H1 (cell line): ENCODE results near the gene FGF14. TPM values are rescaled to one million over a fixed set of nuclear protein-coding genes. Genes with fewer than 3 reads are reported as not detected.

ENCODE experiments used
- CTCF ChIA-PET: fragments of 300-600 bp; sonication (Branson Sonifier 250); formaldehyde crosslinking; loops from one replicate; lab custom pipeline; 2021; ENCODE audit not compliant: partially characterized antibody; lab: Charles Lee
- POLR2A ChIA-PET: fragments of 300-600 bp; sonication (Branson Sonifier 250); formaldehyde crosslinking; loops from one replicate; lab custom pipeline; 2021; ENCODE audit warnings: inconsistent platforms; ENCODE audit not compliant: partially characterized antibody; lab: Charles Lee
- DNase-seq, 2 experiments: peaks; one replicate each; pipeline versions ENCODE4 v3.0.0 to v3.0.0-alpha.2; 2010 to 2022; ENCODE audit warnings: low spot score in 2 of 2, low read depth in 1 of 2, mixed read lengths in 1 of 2
- FAIRE-seq: peaks from 2 replicates; lab custom pipeline; 2011; peaks lifted over from hg19 to GRCh38; lab: Jason Lieb, UNC
- H2AFZ ChIP-seq: 2 replicates; pipeline ENCODE4 v1.8.1; 2012; ENCODE audit warnings: low read length, inconsistent platforms
- H2AK5ac ChIP-seq: 2 replicates; pipeline ENCODE4 v1.6.1; 2013; ENCODE audit warnings: low read depth, low read length
- H2BK120ac ChIP-seq: replicated peaks from 2 replicates; pipeline ENCODE3; 2013; ENCODE audit warnings: low read depth, low read length, inconsistent platforms
- H2BK12ac ChIP-seq: 2 replicates; pipeline ENCODE4 v1.6.1; 2013; ENCODE audit warnings: low read depth, low read length
- H2BK15ac ChIP-seq: 2 replicates; pipeline ENCODE4 v1.6.1; 2013; ENCODE audit warnings: low read length
- H2BK20ac ChIP-seq: 2 replicates; pipeline ENCODE4 v1.6.1; 2013; ENCODE audit warnings: low read length
- H2BK5ac ChIP-seq: 2 replicates; pipeline ENCODE4 v1.6.1; 2013; ENCODE audit warnings: low read depth, low read length
- H3K14ac ChIP-seq: 2 replicates; pipeline ENCODE4 v1.6.1; 2013; ENCODE audit warnings: inconsistent platforms; ENCODE audit not compliant: insufficient read length
- H3K18ac ChIP-seq: 2 replicates; pipeline ENCODE4 v1.6.1; 2013; ENCODE audit warnings: low read length; ENCODE audit errors: extremely low read depth
- H3K23ac ChIP-seq: 2 replicates; pipeline ENCODE4 v1.6.1; 2013; ENCODE audit warnings: inconsistent platforms; ENCODE audit not compliant: insufficient read length
- H3K23me2 ChIP-seq: 2 replicates; pipeline ENCODE4 v1.6.1; 2013; ENCODE audit warnings: low read depth, low read length
- H3K27ac ChIP-seq: 2 replicates; pipeline ENCODE4 v1.6.1; 2011; ENCODE audit warnings: low read depth, low read length, inconsistent platforms
- H3K27me3 ChIP-seq, 4 experiments: replicated peaks in 1 of 4; 1 replicate in 1 of 4; 2 replicates in 3 of 4; pipeline versions ENCODE4 v1.6.1 to v1.8.1; 2011 to 2013; ENCODE audit warnings: low read length in 3 of 4, mild to moderate bottlenecking in 3 of 4, inconsistent platforms in 2 of 4, mixed read lengths in 2 of 4, moderate library complexity in 1 of 4; ENCODE audit not compliant: control insufficient read depth in 3 of 4, insufficient read depth in 3 of 4; ENCODE audit errors: extremely low read depth in 1 of 4
- H3K36me3 ChIP-seq, 4 experiments: 2 replicates each; pipeline versions ENCODE4 v1.6.1 to v1.8.1; 2011 to 2013; ENCODE audit warnings: mild to moderate bottlenecking in 4 of 4, low read length in 3 of 4, moderate library complexity in 2 of 4, control low read depth in 1 of 4, inconsistent platforms in 1 of 4; ENCODE audit not compliant: insufficient read depth in 4 of 4, control insufficient read depth in 2 of 4
- H3K4ac ChIP-seq: replicated peaks from 2 replicates; pipeline ENCODE3; 2013; ENCODE audit warnings: low read length, low read depth, mixed read lengths, inconsistent platforms; ENCODE audit not compliant: insufficient read length
- H3K4me1 ChIP-seq, 4 experiments: replicated peaks in 1 of 4; 1 replicate in 1 of 4; 2 replicates in 3 of 4; pipeline versions ENCODE4 v1.6.1 to v1.8.1; 2011 to 2013; ENCODE audit warnings: low read length in 3 of 4, inconsistent platforms in 2 of 4, mixed read lengths in 1 of 4; ENCODE audit not compliant: insufficient read depth in 4 of 4, control insufficient read depth in 3 of 4
- H3K4me2 ChIP-seq, 2 experiments: 2 replicates each; pipeline versions ENCODE4 v1.6.1 to v1.8.1; 2011 to 2013; ENCODE audit warnings: low read depth in 2 of 2, low read length in 2 of 2, control low read depth in 1 of 2, inconsistent platforms in 1 of 2, mild to moderate bottlenecking in 1 of 2; ENCODE audit not compliant: insufficient read depth in 1 of 2
- H3K4me3 ChIP-seq, 4 experiments: fragments of 200-600, 300-600 bp in 1 of 4; sonication (generic), shearing (Covaris generic), sonication (Bioruptor Twin) in 1 of 4; 2 replicates each; pipeline versions ENCODE4 v1.5.1 to v1.8.1; 2011 to 2016; ENCODE audit warnings: low read length in 4 of 4, low read depth in 3 of 4, control low read depth in 2 of 4, inconsistent platforms in 2 of 4, mild to moderate bottlenecking in 2 of 4, mixed read lengths in 1 of 4, moderate library complexity in 1 of 4; ENCODE audit not compliant: insufficient read depth in 2 of 4; ENCODE audit errors: extremely low read depth in 1 of 4
- H3K56ac ChIP-seq: replicated peaks from 2 replicates; pipeline ENCODE3; 2013; ENCODE audit warnings: low read depth, mild to moderate bottlenecking, mixed read lengths, low read length, inconsistent platforms; ENCODE audit not compliant: insufficient read length
- H3K79me1 ChIP-seq: 2 replicates; pipeline ENCODE4 v1.6.1; 2013; ENCODE audit warnings: low read depth, low read length, control low read depth
- H3K79me2 ChIP-seq, 2 experiments: 2 replicates each; pipeline versions ENCODE4 v1.6.1 to v1.8.1; 2012 to 2013; ENCODE audit warnings: low read length in 2 of 2, mild to moderate bottlenecking in 2 of 2, inconsistent platforms in 1 of 2; ENCODE audit not compliant: insufficient read depth in 2 of 2, control insufficient read depth in 1 of 2
- H3K9ac ChIP-seq, 4 experiments: replicated peaks in 1 of 4; 1 replicate in 1 of 4; 2 replicates in 3 of 4; pipeline versions ENCODE4 v1.6.1 to v1.8.1; 2011 to 2013; ENCODE audit warnings: low read depth in 3 of 4, low read length in 3 of 4, control low read depth in 2 of 4, mild to moderate bottlenecking in 2 of 4, moderate library complexity in 2 of 4, inconsistent platforms in 1 of 4; ENCODE audit errors: extremely low read depth in 1 of 4
- H3K9me3 ChIP-seq, 2 experiments: 2 replicates each; pipeline versions ENCODE4 v1.6.1 to v1.8.1; 2012 to 2013; ENCODE audit warnings: mild to moderate bottlenecking in 2 of 2, moderate library complexity in 2 of 2, control low read depth in 1 of 2, inconsistent platforms in 1 of 2, low read depth in 1 of 2, low read length in 1 of 2, mixed read lengths in 1 of 2; ENCODE audit not compliant: insufficient read depth in 2 of 2
- H4K20me1 ChIP-seq, 2 experiments: replicated peaks in 1 of 2; 2 replicates each; pipeline versions ENCODE3 to v1.8.1; 2011 to 2013; ENCODE audit warnings: inconsistent platforms in 2 of 2, low read length in 2 of 2, mild to moderate bottlenecking in 1 of 2; ENCODE audit not compliant: insufficient read depth in 2 of 2, control insufficient read depth in 1 of 2
- H4K5ac ChIP-seq: 2 replicates; pipeline ENCODE4 v1.6.1; 2013; ENCODE audit warnings: low read length, low read depth, mixed read lengths, inconsistent platforms; ENCODE audit not compliant: insufficient read length
- H4K8ac ChIP-seq: 2 replicates; pipeline ENCODE4 v1.8.0; 2013; ENCODE audit warnings: mild to moderate bottlenecking, moderate library complexity, low read length, inconsistent platforms; ENCODE audit not compliant: insufficient read depth; ENCODE audit errors: extremely low read depth
- H4K91ac ChIP-seq: replicated peaks from 2 replicates; pipeline ENCODE3; 2013; ENCODE audit warnings: low read length, mixed read lengths, inconsistent platforms; ENCODE audit not compliant: insufficient read length
- ATF2 ChIP-seq: IDR thresholded peaks from 2 replicates; pipeline ENCODE4 v1.6.1; 2012; ENCODE audit warnings: low read length, inconsistent platforms
- BCL11A ChIP-seq, 2 experiments: IDR thresholded peaks; one replicate each; pipeline ENCODE4 v1.6.1; 2011; ENCODE audit warnings: low read depth in 2 of 2, low read length in 2 of 2, mild to moderate bottlenecking in 2 of 2
- CBX5 ChIP-seq: fragments of 300-800, 300-1000 bp; sonication (generic); IDR thresholded peaks from 2 replicates; pipeline ENCODE4 v1.7.1; 2016; ENCODE audit warnings: antibody characterized with exemption, low read length, low read depth
- EZH2 ChIP-seq: fragments of 200-600 bp; sonication (generic); IDR thresholded peaks from 2 replicates; pipeline ENCODE4 v1.7.1; 2012; ENCODE audit warnings: low read depth, mild to moderate bottlenecking, moderate library complexity, low read length, inconsistent platforms; ENCODE audit not compliant: severe bottlenecking
- GABPA ChIP-seq: IDR thresholded peaks from 2 replicates; pipeline ENCODE4 v1.6.1; 2011; ENCODE audit warnings: mild to moderate bottlenecking, low read length, moderate library complexity, borderline replicate concordance; ENCODE audit not compliant: insufficient read depth
- JUN ChIP-seq: IDR thresholded peaks from 2 replicates; pipeline ENCODE4 v1.6.1; 2011; ENCODE audit warnings: low read depth, mild to moderate bottlenecking, improper control_type of control experiment, low read length
- KDM5A ChIP-seq: fragments of 200-600 bp; IDR thresholded peaks from 2 replicates; pipeline ENCODE4 v1.7.1; 2012; ENCODE audit warnings: mild to moderate bottlenecking, low read length, inconsistent platforms, mixed read lengths
- NANOG ChIP-seq: IDR thresholded peaks from 2 replicates; pipeline ENCODE4 v1.6.1; 2011; ENCODE audit warnings: low read length, low read depth, mild to moderate bottlenecking, inconsistent platforms; ENCODE audit not compliant: insufficient read depth, poor library complexity, severe bottlenecking
- PHF8 ChIP-seq: fragments of 200-600 bp; sonication (generic); conservative IDR thresholded peaks from 2 replicates; pipeline ENCODE4 v1.7.1; 2012; ENCODE audit warnings: low read depth, mild to moderate bottlenecking, inconsistent platforms, low read length, moderate library complexity
- RBBP5 ChIP-seq: IDR thresholded peaks from 2 replicates; pipeline ENCODE4 v1.7.1; 2012; ENCODE audit warnings: low read depth, mild to moderate bottlenecking, inconsistent platforms, low read length, moderate library complexity, borderline replicate concordance
- SIX5 ChIP-seq: IDR thresholded peaks from 2 replicates; pipeline ENCODE4 v1.6.1; 2011; ENCODE audit warnings: mild to moderate bottlenecking, low read depth, low read length
- SP4 ChIP-seq: IDR thresholded peaks from 2 replicates; pipeline ENCODE4 v1.6.1; 2012; ENCODE audit warnings: low read length, inconsistent platforms
- TBP ChIP-seq: IDR thresholded peaks from 2 replicates; pipeline ENCODE4 v1.6.1; 2011; ENCODE audit warnings: low read depth, low read length, improper control_type of control experiment
- WGBS, 2 experiments: shearing (Covaris generic) in 1 of 2; methylation state at CpG; one replicate each; pipeline versions ENCODE4 v1.1.6 to v1.1.7; 2013 to 2015; ENCODE audit warnings: low lambda C conversion rate in 2 of 2, mixed read lengths in 2 of 2, inconsistent platforms in 1 of 2, low coverage in 1 of 2, missing lambda C conversion rate in 1 of 2; ENCODE audit not compliant: insufficient replicate concordance in 2 of 2, insufficient coverage in 1 of 2, insufficient read length in 1 of 2; ENCODE audit errors: extremely low coverage in 1 of 2, missing lambda C conversion rate in 1 of 2; 5-methylcytosine and 5-hydroxymethylcytosine counted together
- polyA plus RNA-seq, 7 experiments: library from polyadenylated mRNA; depleted of rRNA in 3 of 7; stranded (reverse) in 5 of 7; unstranded in 2 of 7; fragments of >200 nt in 5 of 7; fragments of 200-250 nt in 2 of 7; gene quantifications; 1 replicate in 5 of 7; 2 replicates in 1 of 7; 4 replicates in 1 of 7; pipeline versions ENCODE4 v1.2.1 to v1.2.3, GENCODE V29; 2011 to 2013; ENCODE audit warnings: missing spikeins in 2 of 7, mixed read lengths in 2 of 7
- total RNA-seq: library from RNA; stranded (reverse); fragmentation: NEBNext Ultra II Directional; extraction: Animal tissue kit (Norgen Biotek cat#: 25700); gene quantifications from 2 replicates; pipeline ENCODE4 v1.2.1, GENCODE V29; 2021

The FGF14 gene
- total and polyA plus RNA-seq, 2 of the 8 experiments (the other 6 are each of a cell fraction or from before 2014, with no cell fraction given), result 0.05 to 0.58 TPM

- no peak for FAIRE-seq
- CTCF ChIA-PET, result interaction anchor here (0.6 to 1.7 kb wide), 4 partner anchors 13 to 380 kb away, joined by 3 to 4 read pairs (median 3); no protein-coding TSS in a partner anchor
- no peak overlapping the region for H3K27ac ChIP-seq
- TF ChIP-seq NANOG (no peak), KDM5A (no peak), EZH2 (no peak), TBP (no peak), RBBP5 (no peak), PHF8 (no peak), SIX5 (no peak), GABPA (no peak), ATF2 (no peak), CBX5 (no peak), JUN (no peak), BCL11A (IDR thresholded peaks at IDR 0.05; ENCODE audit: low read depth in 2 of 2, low read length in 2 of 2) (no peak), SP4 (no peak)
Observed at GRCh38 chr13:102311419-102311796, 90.4 kb downstream of the FGF14 start.

More at GRCh38 chr13:102311419-102311796, 90.4 kb downstream of the FGF14 start:
- Histone ChIP-seq H3K79me1 (no peaks in the 10 kb centered on the region), H3K56ac (no peak overlapping the region), H3K23me2 (no peaks in the 10 kb centered on the region), H4K8ac (no peak overlapping the region), H3K23ac (no peak overlapping the region), H2BK20ac (no peak overlapping the region), H4K20me1 (no peaks in the 10 kb centered on the region), H3K9me3 (no peaks in the 10 kb centered on the region), H3K4me1 (no peaks in the 10 kb centered on the region), H2AK5ac (no peak overlapping the region), H3K79me2 (no peaks in the 10 kb centered on the region), H4K5ac (no peak overlapping the region), H2BK5ac (no peak overlapping the region), H2BK12ac (no peak overlapping the region), H2BK15ac (no peak overlapping the region), H4K91ac (no peak overlapping the region), H2AFZ (no peak overlapping the region), H3K4me2 (no peak overlapping the region), H3K4ac (no peak overlapping the region), H3K18ac (no peak overlapping the region), H3K36me3 (no peaks in the 10 kb centered on the region), H2BK120ac (no peak overlapping the region), H3K14ac (no peak overlapping the region), H3K27me3 (no peaks in the 10 kb centered on the region), H3K4me3 (no peak overlapping the region), H3K9ac (no peak overlapping the region)
- POLR2A ChIA-PET, result no interaction called here
- WGBS, 2 experiments, result 92% methylated on average over 5 of the region's 5 CpGs; no CpG with 5 or more reads in 1 of the 2 experiments
- DNase-seq, result no peak
